K562 (cell line): ENCODE results near the gene CARD8. TPM values are rescaled to one million over a fixed set of nuclear protein-coding genes. Genes with fewer than 3 reads are reported as not detected.

Experiments
- AFF1 ChIP-seq, 2 experiments: fragments of 450-650 bp; IDR thresholded peaks; 2 replicates each; pipeline ENCODE4 v1.6.1; 2018; ENCODE audit warnings: mild to moderate bottlenecking in 2 of 2, low read depth in 1 of 2; ENCODE audit not compliant: partially characterized antibody in 2 of 2
- ATF6 ChIP-seq: sonication (generic); formaldehyde crosslinking; IDR thresholded peaks from 2 replicates; pipeline ENCODE4 v1.4.0; 2020; ENCODE audit warnings: mild to moderate bottlenecking, missing genetic modification reagents
- SLC30A9 ChIP-seq: fragments of 250-450 bp; sonication (Bioruptor Pico); IDR thresholded peaks from 2 replicates; pipeline ENCODE4 v1.8.0; 2022; ENCODE audit warnings: mild to moderate bottlenecking, moderate library complexity
- U2AF2 ChIP-seq: fragments of 200-400 bp; formaldehyde crosslinking; optimal IDR thresholded peaks from 2 replicates; pipeline ENCODE3; 2017; ENCODE audit warnings: low read depth, mild to moderate bottlenecking, low read length
- ZKSCAN1 ChIP-seq: fragments of 150-350 bp; IDR thresholded peaks from 2 replicates; pipeline ENCODE4 v1.6.1; 2016; ENCODE audit warnings: low read depth, low read length
- ZNF277 ChIP-seq: fragments of 250-450 bp; sonication (Bioruptor Pico); IDR thresholded peaks from 2 replicates; pipeline ENCODE4 v1.8.0; 2022; ENCODE audit warnings: inconsistent platforms, mild to moderate bottlenecking, moderate library complexity, borderline replicate concordance
- polyA plus RNA-seq, 8 experiments: library from polyadenylated mRNA; depleted of rRNA in 4 of 8; stranded (reverse) in 5 of 8; unstranded in 3 of 8; fragments of >200 nt; fragmentation: Nextera tagmentation in 2 of 8; fragmentation: Illumina TruSeq in 1 of 8; extraction: Ambion mirVana in 2 of 8; extraction: Trizol in 1 of 8; gene quantifications; 2 replicates each; pipeline versions ENCODE4 v1.2.1 to v1.2.3, GENCODE V29; 2011 to 2014; ENCODE audit warnings: inconsistent platforms in 1 of 8, missing spikeins in 1 of 8
- total RNA-seq, 7 experiments: library from RNA; depleted of rRNA in 6 of 7; stranded (reverse); fragments of >200 nt in 6 of 7; fragmentation: Illumina TruSeq in 2 of 7; extraction: Trizol in 2 of 7; gene quantifications; 2 replicates each; pipeline versions ENCODE4 v1.2.1 to v1.2.3, GENCODE V29; 2011 to 2021; ENCODE audit warnings: low replicate concordance in 1 of 7
- TF ChIP-seq, protein P1 (sequence below): sonication (generic); formaldehyde crosslinking; IDR thresholded peaks from 2 replicates; pipeline ENCODE4 v1.8.0; 2023; ENCODE audit warnings: missing genetic modification reagents, mild to moderate bottlenecking, borderline replicate concordance

The CARD8 gene
- total and polyA plus RNA-seq, 9 of the 15 experiments (the other 6 are each of a cell fraction or from before 2014, with no cell fraction given) = 11.5 to 26.4 (median 20.8) TPM

DNA sequence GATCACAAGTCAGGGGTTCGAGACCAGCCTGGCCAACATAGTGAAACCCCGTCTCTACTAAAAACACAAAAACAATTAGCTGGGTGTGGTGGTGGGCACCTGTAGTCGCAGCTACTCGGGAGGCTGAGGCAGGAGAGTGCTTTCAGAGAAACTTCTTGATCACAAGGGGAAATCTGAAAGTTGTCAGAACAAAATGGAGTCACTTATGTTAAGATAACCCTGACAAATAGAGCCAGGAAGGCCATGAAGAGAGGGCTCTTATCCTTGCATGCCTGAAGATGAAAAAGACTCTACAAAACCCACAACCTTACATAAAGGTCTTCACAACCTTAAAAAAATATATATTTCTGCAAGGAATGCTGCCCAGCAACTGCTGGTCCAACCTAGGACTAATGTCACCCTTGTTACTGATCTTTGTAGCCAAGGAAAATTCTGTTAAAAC, 1.2 kb downstream of the CARD8 start (continued):
- TF ChIP-seq, protein P1, sequence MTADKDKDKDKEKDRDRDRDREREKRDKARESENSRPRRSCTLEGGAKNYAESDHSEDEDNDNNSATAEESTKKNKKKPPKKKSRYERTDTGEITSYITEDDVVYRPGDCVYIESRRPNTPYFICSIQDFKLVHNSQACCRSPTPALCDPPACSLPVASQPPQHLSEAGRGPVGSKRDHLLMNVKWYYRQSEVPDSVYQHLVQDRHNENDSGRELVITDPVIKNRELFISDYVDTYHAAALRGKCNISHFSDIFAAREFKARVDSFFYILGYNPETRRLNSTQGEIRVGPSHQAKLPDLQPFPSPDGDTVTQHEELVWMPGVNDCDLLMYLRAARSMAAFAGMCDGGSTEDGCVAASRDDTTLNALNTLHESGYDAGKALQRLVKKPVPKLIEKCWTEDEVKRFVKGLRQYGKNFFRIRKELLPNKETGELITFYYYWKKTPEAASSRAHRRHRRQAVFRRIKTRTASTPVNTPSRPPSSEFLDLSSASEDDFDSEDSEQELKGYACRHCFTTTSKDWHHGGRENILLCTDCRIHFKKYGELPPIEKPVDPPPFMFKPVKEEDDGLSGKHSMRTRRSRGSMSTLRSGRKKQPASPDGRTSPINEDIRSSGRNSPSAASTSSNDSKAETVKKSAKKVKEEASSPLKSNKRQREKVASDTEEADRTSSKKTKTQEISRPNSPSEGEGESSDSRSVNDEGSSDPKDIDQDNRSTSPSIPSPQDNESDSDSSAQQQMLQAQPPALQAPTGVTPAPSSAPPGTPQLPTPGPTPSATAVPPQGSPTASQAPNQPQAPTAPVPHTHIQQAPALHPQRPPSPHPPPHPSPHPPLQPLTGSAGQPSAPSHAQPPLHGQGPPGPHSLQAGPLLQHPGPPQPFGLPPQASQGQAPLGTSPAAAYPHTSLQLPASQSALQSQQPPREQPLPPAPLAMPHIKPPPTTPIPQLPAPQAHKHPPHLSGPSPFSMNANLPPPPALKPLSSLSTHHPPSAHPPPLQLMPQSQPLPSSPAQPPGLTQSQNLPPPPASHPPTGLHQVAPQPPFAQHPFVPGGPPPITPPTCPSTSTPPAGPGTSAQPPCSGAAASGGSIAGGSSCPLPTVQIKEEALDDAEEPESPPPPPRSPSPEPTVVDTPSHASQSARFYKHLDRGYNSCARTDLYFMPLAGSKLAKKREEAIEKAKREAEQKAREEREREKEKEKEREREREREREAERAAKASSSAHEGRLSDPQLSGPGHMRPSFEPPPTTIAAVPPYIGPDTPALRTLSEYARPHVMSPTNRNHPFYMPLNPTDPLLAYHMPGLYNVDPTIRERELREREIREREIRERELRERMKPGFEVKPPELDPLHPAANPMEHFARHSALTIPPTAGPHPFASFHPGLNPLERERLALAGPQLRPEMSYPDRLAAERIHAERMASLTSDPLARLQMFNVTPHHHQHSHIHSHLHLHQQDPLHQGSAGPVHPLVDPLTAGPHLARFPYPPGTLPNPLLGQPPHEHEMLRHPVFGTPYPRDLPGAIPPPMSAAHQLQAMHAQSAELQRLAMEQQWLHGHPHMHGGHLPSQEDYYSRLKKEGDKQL (CRISPR knock-in tag) = no peak
- TF ChIP-seq SLC30A9 (CRISPR knock-in tag) = no peak
- no peak for TF ChIP-seq U2AF2
- no peak for TF ChIP-seq ATF6 (CRISPR knock-in tag)
- TF ChIP-seq AFF1 (IDR thresholded peaks at IDR 0.05; ENCODE audit: low read depth in 1 of 2, partially characterized antibody in 2 of 2) = no peak
- no peak for TF ChIP-seq ZNF277 (CRISPR knock-in tag)
- TF ChIP-seq ZKSCAN1 = no peak
